ENCODE measurements around the gene RPL5. TPM values are rescaled to one million over a fixed set of nuclear protein-coding genes. Genes with fewer than 3 reads are reported as not detected.

The RPL5 gene
- total RNA-seq, 1 experiment from 2014 or later = 1,480 TPM

DNA sequence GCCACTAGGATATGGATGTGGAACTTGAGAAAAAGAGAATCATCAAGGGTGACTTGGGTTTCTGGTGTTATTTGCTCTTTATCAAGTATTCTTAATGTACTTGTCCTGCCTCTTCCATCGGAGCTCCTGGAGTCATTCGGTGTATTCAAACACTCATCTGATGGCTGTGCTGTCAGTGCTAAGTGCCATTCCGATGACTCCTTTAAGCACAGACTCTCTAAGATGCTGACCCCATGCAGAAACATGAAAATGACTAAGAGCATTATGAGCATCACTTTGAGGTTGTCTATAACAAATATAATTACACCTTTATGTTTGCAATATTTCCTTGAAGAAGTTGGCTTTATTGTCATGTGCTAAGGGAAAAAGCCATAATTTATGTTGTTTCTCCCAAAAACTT, 11.3 kb upstream of the RPL5 start:
- TF ChIP-seq TCF7L2 (IDR thresholded peaks at IDR 0.05; ENCODE audit: borderline replicate concordance, extremely low read depth, insufficient read depth, insufficient read length) (no peak), SP1 (IDR thresholded peaks at IDR 0.05; ENCODE audit: low read depth) (no peak), CEBPB (IDR thresholded peaks at IDR 0.05; ENCODE audit: low read depth) (no peak), ZNF274 (IDR thresholded peaks at IDR 0.05; ENCODE audit: low read depth, low read length) (no peak)
- TF ChIP-seq, protein P1, sequence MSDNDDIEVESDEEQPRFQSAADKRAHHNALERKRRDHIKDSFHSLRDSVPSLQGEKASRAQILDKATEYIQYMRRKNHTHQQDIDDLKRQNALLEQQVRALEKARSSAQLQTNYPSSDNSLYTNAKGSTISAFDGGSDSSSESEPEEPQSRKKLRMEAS (IDR thresholded peaks at IDR 0.05) = no peak
- TF ChIP-seq, protein P2, sequence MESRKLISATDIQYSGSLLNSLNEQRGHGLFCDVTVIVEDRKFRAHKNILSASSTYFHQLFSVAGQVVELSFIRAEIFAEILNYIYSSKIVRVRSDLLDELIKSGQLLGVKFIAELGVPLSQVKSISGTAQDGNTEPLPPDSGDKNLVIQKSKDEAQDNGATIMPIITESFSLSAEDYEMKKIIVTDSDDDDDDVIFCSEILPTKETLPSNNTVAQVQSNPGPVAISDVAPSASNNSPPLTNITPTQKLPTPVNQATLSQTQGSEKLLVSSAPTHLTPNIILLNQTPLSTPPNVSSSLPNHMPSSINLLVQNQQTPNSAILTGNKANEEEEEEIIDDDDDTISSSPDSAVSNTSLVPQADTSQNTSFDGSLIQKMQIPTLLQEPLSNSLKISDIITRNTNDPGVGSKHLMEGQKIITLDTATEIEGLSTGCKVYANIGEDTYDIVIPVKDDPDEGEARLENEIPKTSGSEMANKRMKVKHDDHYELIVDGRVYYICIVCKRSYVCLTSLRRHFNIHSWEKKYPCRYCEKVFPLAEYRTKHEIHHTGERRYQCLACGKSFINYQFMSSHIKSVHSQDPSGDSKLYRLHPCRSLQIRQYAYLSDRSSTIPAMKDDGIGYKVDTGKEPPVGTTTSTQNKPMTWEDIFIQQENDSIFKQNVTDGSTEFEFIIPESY (IDR thresholded peaks at IDR 0.05; ENCODE audit: extremely low read depth, insufficient replicate concordance, low read length) = no peak
- intact Hi-C loops (cut with micrococcal nuclease) = no loop called here
- POLR2A ChIA-PET = interaction anchor here (3.1 kb wide), 1 partner anchor 11 kb away, joined by 11 read pairs; the partner anchor contains the start of gene RPL5
- Histone ChIP-seq H3K9ac (ENCODE audit: low read length) (no peak overlapping the region), H3K4me3 (replicated peaks in 1 of 2; ENCODE audit: low read depth in 1 of 2, low read length in 2 of 2) (no peak overlapping the region), H3K9me2 (ENCODE audit: insufficient read depth) (0 out of 2 replicates have a peak, but pooled peaks cover 2% of the 10 kb centered on the region), H3K79me2 (ENCODE audit: insufficient read depth, low read length) (no peaks in the 10 kb centered on the region), H3K27ac (ENCODE audit: low read depth, low read length) (no peak overlapping the region), H4K20me1 (ENCODE audit: insufficient read depth) (no peaks in the 10 kb centered on the region), H3K27me3 (ENCODE audit: insufficient read depth, low read length) (no peaks in the 10 kb centered on the region), H3K36me3 (ENCODE audit: control insufficient read depth in 1 of 2, insufficient read depth in 2 of 2, low read length in 2 of 2) (no peaks in the 10 kb centered on the region), H3K9me3 (ENCODE audit: control insufficient read depth in 1 of 2, insufficient read depth in 1 of 2, low read depth in 1 of 2, low read length in 2 of 2) (no peaks in the 10 kb centered on the region), H2AFZ (ENCODE audit: low read depth, low read length, poor library complexity, severe bottlenecking) (no peak overlapping the region), H3K4me2 (ENCODE audit: low read length) (no peak overlapping the region), H3K4me1 (ENCODE audit: control insufficient read depth in 1 of 2, insufficient read depth in 2 of 2, low read length in 2 of 2) (peaks cover 0 to 15% of the 10 kb centered on the region in 2 experiments; a peak in 1 of 4 replicates)
- CTCF ChIA-PET = interaction anchor here (1.3 to 3.2 kb wide), 2 partner anchors 11 to 16 kb away, joined by 3 to 18 read pairs; partner anchors contain the start of gene RPL5
- DNase-seq (ENCODE audit: low read depth, low spot score) (no peak), ATAC-seq (no peak)
- RAD21 ChIA-PET (ENCODE audit: low non-redundant PET in 1 of 2, low total read pairs in 2 of 2, uncharacterized antibody in 2 of 2, unreplicated experiment in 2 of 2) = no interaction called here
- BruUV-seq (replicated peaks) = no TSS peak

DNA sequence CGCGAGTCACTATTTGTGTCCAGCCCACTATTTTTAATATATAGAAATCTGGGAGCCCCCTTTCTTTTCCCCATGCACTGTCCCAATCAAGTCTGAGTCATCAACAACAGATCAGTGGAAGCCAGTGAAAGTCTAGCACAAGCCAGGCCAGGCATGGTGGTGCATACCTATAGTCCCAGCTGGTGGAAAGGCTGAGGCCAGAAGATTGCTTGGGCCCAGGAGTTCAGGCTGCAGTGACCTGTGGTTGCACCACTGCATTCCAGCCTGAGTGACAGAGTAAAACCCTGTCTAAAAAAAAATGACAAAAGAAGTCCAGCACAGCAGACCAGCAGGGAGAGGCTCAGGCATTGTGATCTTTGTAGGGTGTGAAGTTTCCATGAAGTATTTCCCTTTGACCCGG, 9.0 kb upstream of the RPL5 start:
- ChIA-PET POLR2A (no interaction called here), CTCF (no interaction called here), RAD21 (ENCODE audit: low non-redundant PET in 1 of 2, low total read pairs in 2 of 2, uncharacterized antibody in 2 of 2, unreplicated experiment in 2 of 2) (no interaction called here)
- H2AFZ ChIP-seq (ENCODE audit: low read depth, low read length, poor library complexity, severe bottlenecking) = no peak overlapping the region
- no peak overlapping the region for H3K27ac ChIP-seq (ENCODE audit: low read depth, low read length)
- intact Hi-C loops (cut with micrococcal nuclease) = no loop called here
- ATAC-seq (peak; percentile 53; the same call in 1 of the 2 replicates), DNase-seq (ENCODE audit: low read depth, low spot score) (no peak)
- H3K27me3 ChIP-seq (ENCODE audit: insufficient read depth, low read length) = no peaks in the 10 kb centered on the region
- H3K79me2 ChIP-seq (ENCODE audit: insufficient read depth, low read length) = no peaks in the 10 kb centered on the region
- no peaks in the 10 kb centered on the region for H4K20me1 ChIP-seq (ENCODE audit: insufficient read depth)
- H3K9me3 ChIP-seq (ENCODE audit: control insufficient read depth in 1 of 2, insufficient read depth in 1 of 2, low read depth in 1 of 2, low read length in 2 of 2) = no peaks in the 10 kb centered on the region
- H3K36me3 ChIP-seq (ENCODE audit: control insufficient read depth in 1 of 2, insufficient read depth in 2 of 2, low read length in 2 of 2) = no peaks in the 10 kb centered on the region
- no TSS peak for BruUV-seq (replicated peaks)
- no peaks in the 10 kb centered on the region for H3K9me2 ChIP-seq (ENCODE audit: insufficient read depth)
- H3K9ac ChIP-seq (ENCODE audit: low read length) = no peak overlapping the region
- peaks cover 3 to 19% of the 10 kb centered on the region in 2 experiments; a peak in 3 of 4 replicates for H3K4me1 ChIP-seq (ENCODE audit: control insufficient read depth in 1 of 2, insufficient read depth in 2 of 2, low read length in 2 of 2)
- H3K4me2 ChIP-seq (ENCODE audit: low read length) = 0 out of 2 replicates have a peak overlapping the region, but pooled peaks have one; percentile 10
- no peak overlapping the region for H3K4me3 ChIP-seq (replicated peaks in 1 of 2; ENCODE audit: low read depth in 1 of 2, low read length in 2 of 2)
- TF ChIP-seq SP1 (IDR thresholded peaks at IDR 0.05; ENCODE audit: low read depth) (no peak), EGR1 (IDR thresholded peaks at IDR 0.05; ENCODE audit: low read depth) (no peak), ZNF274 (IDR thresholded peaks at IDR 0.05; ENCODE audit: low read depth, low read length) (no peak), ZFX (IDR thresholded peaks at IDR 0.05) (no peak), CEBPB (IDR thresholded peaks at IDR 0.05; ENCODE audit: low read depth) (no peak), RAD21 (IDR thresholded peaks at IDR 0.05; ENCODE audit: low read depth) (no peak), CBX3 (IDR thresholded peaks at IDR 0.05; ENCODE audit: low read depth) (no peak)
- TF ChIP-seq, protein P2 (IDR thresholded peaks at IDR 0.05; ENCODE audit: extremely low read depth, insufficient replicate concordance, low read length) = no peak
- TF ChIP-seq, protein P3, sequence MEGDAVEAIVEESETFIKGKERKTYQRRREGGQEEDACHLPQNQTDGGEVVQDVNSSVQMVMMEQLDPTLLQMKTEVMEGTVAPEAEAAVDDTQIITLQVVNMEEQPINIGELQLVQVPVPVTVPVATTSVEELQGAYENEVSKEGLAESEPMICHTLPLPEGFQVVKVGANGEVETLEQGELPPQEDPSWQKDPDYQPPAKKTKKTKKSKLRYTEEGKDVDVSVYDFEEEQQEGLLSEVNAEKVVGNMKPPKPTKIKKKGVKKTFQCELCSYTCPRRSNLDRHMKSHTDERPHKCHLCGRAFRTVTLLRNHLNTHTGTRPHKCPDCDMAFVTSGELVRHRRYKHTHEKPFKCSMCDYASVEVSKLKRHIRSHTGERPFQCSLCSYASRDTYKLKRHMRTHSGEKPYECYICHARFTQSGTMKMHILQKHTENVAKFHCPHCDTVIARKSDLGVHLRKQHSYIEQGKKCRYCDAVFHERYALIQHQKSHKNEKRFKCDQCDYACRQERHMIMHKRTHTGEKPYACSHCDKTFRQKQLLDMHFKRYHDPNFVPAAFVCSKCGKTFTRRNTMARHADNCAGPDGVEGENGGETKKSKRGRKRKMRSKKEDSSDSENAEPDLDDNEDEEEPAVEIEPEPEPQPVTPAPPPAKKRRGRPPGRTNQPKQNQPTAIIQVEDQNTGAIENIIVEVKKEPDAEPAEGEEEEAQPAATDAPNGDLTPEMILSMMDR (IDR thresholded peaks at IDR 0.05 in 2 of 3, conservative IDR thresholded peaks at IDR 0.05 in 1 of 3; ENCODE audit: borderline replicate concordance in 1 of 3, insufficient read depth in 1 of 3, low read depth in 2 of 3, low read length in 2 of 3) = no peak
- TF ChIP-seq, protein P4, sequence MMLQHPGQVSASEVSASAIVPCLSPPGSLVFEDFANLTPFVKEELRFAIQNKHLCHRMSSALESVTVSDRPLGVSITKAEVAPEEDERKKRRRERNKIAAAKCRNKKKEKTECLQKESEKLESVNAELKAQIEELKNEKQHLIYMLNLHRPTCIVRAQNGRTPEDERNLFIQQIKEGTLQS (IDR thresholded peaks at IDR 0.05) = no peak

Measured in HCT116 (cell line).